Body of pancreas (tissue), 4 donors: ENCODE data around the gene ESPN.

Experiments
- POLR2A ChIP-seq, 3 donors: fragments of 450-650 bp; IDR thresholded peaks; one replicate each; pipeline ENCODE4 v1.6.1; 2016; ENCODE audit warnings: antibody characterized with exemption in 3 of 3, mild to moderate bottlenecking in 2 of 3
- TF ChIP-seq, protein P1 (sequence below), 7 experiments: fragments of 450-650 bp in 4 of 7; fragments of 200-600 bp in 3 of 7; sonication (generic) in 3 of 7; IDR thresholded peaks; one replicate each; pipeline ENCODE4 v1.5.1; 2016 to 2019; ENCODE audit warnings: antibody characterized with exemption in 7 of 7

- TF ChIP-seq POLR2A (IDR thresholded peaks at IDR 0.05), result no peak
- TF ChIP-seq, protein P1, sequence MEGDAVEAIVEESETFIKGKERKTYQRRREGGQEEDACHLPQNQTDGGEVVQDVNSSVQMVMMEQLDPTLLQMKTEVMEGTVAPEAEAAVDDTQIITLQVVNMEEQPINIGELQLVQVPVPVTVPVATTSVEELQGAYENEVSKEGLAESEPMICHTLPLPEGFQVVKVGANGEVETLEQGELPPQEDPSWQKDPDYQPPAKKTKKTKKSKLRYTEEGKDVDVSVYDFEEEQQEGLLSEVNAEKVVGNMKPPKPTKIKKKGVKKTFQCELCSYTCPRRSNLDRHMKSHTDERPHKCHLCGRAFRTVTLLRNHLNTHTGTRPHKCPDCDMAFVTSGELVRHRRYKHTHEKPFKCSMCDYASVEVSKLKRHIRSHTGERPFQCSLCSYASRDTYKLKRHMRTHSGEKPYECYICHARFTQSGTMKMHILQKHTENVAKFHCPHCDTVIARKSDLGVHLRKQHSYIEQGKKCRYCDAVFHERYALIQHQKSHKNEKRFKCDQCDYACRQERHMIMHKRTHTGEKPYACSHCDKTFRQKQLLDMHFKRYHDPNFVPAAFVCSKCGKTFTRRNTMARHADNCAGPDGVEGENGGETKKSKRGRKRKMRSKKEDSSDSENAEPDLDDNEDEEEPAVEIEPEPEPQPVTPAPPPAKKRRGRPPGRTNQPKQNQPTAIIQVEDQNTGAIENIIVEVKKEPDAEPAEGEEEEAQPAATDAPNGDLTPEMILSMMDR (IDR thresholded peaks at IDR 0.05), result no peak
These were observed 71.8 kb downstream of the ESPN start for GRCh38 chr1:6496365-6496721.
